ENCODE results near the gene FOSL2.

The FOSL2 gene

DNA sequence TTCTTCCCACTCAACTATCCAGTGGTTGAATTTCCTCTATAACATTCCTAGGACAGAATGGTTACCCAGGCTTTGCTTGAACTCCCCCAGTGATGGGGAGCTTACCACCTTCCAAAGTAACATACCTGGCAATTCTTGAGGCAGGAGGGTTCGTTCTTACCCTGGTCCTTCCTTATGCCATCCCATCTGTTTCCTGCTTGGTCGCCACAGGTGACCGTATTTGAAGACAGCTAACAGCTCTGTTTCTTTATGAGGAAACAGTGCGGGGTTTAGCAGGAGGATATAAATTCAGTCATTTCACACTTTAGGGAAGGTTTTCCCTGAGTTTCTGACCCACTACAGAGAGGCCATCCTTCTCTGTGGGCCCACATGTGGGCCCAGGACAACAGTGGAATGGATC lies 42.6 kb downstream of the FOSL2 start:
- DNase-seq, result no peak

DNA sequence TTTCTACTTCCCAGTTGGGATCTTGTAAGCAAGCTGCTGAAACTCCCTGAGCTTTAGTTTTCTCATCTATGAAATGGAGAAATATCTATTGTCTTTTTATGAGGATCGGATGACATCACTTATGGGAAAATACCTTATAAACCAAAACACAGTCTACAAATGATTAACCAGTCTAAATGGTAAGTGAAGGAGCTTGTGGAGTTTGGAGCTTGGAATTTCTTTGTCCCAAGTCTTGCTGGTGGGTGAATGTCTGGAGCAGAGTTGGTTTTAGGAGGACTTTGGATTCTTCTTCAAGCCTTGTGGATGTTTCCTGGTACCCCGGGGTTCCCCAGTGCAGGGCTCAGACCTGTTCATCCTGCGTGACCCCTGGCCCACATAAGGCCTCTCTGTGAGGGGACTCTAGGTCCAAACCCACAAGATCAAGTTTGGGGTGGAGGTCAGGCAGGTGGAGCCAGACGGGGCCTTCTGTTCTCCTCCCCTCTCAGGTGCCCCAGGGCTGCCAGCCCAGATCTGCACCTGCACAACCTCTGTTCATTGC lies 43.2 kb downstream of the FOSL2 start:
- DNase-seq, result peak; percentile 71

DNA sequence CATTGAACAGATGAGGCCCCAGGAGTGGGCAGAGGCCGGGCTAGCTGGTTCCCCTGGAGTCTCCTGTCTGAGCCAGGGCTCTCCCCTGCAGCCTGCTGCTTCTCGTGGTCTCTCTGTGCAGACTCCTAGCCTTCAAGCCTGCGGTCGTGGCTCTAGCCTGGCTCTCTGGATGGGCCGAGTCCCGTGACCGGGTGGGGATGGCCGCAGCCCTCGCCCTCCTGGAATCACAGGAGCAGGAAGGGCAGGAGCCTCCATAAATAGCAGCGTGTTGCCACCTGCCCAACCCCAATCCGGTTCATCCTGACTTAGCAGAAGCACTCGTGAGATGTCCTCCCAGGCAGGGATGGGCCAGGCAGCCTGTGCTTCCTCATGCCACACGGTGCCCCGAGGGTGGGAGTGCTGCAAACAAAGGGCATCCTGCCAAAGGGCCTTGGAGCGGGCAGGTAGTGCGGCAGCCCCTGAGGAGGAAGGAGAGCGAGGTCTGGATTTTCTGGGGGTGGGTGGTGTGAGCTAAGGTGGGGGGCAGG lies 43.9 kb downstream of the FOSL2 start:
- DNase-seq, result no peak

DNA sequence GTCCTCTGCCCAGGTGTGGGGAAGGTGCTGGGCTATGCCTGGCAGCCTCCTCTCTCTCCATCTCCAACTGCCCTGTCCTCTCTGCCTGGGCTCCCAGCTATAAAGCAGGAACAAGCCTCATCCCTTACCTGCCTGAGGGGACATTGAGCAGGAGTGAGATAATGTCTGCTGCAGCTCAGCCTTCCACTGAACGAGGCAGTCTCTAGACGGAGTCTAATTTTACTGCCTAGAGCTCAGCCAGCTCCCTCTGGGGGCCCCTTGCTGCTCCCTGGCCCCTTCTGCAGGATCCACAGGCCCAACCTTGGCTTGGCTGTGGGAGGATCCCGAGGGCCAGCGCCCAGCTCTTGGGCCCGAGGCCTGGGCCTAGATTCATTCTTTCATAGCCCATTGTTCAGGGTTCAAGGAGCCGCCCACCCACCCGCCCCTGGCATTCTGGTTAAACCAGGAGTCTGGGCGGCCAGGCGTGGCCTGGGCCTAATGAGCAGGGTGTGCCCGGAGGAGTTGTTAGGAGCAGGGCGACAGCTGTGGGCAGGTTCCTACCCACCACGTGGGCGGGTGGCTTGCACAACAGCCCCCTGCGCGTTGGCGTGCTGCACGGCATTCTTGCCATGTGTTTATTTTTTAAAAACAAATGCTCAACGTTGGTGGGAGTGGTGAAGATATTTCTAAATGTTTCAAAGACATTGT lies 44.6 kb downstream of the FOSL2 start:
- peak; percentile 65 for DNase-seq

DNA sequence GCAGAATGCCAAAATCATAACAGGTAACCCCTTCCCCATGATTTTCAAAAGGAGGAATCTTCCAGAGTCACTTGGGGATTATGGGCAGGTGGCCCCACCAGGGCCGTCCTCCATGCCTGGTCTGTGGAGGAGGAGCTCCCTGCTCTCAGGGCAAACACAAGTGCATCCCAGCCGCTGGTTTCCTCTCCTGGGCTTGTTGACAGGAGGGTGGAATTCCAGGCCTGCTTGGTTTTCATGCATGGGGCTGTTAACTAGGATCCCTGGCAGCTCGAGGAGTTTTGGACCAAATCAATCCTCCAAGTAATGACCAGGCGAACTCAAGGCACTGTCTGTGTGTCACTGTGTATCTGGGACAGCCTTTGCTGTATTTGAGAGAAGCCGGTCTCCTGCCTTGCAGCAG lies 45.3 kb downstream of the FOSL2 start:
- DNase-seq, result no peak

DNA sequence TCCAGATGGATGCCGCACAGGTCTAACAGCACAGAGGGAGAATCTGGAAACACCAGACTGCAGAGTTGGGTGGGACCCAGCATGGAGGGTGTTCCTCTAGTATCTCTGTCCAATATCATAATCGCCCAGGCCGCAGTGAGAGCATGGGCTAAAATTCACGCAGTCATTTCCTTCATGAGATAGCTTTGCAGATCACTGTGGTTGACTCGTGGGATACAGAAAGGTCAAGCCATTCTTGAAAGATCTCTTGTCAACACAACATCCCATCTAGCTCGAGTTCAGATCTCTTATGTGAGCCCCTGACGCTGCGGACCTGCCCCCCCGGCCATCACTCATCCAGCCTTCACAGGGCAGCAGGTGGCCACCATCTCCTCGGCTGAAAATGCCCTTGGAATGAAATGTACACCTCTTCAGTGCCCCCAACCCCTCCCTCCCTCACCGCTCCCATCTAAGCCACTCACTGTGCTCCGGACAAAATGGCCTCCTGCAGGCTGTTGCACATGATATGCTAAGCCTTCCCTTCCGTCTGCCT lies 45.9 kb downstream of the FOSL2 start:
- no peak for DNase-seq

DNA sequence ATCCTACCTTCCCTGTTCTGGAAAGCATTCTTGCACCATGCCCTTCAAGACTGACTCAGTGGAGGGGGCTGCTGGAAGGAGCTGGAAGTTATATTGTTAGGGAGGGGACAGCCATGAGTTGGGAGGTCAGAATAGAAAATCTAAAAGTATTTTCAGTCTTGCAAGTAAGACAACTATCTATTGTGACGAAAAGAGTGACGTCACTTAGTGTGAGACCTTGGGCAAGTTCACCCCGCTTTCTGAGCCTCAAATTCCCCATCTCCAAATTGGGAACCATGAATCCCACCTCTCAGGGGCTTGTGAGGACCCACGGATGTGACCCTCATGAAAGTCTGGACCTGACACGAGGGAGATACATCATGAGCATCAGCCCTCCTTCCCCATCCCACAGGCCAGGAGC lies 46.5 kb downstream of the FOSL2 start:
- no peak for DNase-seq

DNA sequence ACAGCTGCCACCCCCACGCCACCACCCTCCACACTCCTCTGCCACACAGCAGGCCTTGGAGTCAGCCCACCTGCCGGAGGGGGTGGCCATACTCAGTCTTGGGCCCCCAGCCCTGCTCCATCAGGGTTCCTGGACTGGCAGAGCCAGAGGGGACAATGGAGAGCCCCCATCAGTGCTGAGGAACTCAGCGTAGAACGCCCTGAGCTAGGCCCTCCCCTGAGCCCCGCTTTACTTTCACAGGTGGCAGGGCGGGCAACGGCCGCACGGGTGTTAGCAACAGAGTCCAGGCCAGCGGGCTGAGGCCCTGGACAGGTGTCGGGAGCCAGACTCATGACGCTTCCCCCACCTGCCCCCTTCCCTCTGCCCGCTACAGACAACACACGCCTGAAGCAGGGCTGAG lies 47.1 kb downstream of the FOSL2 start:
- no peak for DNase-seq

DNA sequence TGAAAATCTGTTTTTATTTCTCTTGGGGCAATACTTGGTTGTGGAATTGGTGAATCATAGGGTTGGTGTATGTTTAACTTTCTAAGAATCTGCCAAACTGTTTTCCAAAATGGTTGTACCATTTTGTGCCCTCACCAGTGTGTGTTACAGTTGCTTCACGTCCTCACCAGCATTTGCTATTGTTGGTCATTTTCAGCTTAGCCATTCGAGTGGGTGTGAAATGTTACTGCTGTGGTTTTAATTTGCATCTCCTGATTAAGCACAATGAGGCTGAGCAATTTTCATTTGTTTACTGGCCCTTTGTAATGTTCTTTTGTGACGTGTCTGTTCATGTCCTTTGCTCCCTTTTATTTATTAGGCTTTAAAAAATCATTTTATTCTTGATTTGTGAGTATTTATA lies 49.7 kb downstream of the FOSL2 start:
- peak; percentile 74 for DNase-seq

DNA sequence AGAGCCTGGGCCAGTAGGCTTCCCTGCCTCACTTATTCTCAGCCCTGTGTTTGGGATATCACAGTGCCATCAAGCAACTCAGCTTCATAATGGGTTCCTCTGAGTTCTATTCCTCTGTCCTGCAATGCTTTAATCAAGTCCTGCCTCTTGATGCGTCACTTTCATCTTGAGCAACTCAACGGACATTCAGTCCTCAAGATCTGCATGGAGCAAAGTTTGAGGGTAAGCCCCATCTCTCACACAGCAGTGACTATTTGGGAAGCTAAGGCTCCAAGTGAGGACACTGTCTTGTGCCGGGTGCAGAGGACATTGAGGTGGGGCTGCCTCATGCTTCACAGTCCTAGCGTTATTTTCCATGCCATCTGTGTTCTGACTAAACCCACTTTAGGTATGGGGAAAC lies 52.3 kb downstream of the FOSL2 start:
- DNase-seq, result peak; percentile 86

DNA sequence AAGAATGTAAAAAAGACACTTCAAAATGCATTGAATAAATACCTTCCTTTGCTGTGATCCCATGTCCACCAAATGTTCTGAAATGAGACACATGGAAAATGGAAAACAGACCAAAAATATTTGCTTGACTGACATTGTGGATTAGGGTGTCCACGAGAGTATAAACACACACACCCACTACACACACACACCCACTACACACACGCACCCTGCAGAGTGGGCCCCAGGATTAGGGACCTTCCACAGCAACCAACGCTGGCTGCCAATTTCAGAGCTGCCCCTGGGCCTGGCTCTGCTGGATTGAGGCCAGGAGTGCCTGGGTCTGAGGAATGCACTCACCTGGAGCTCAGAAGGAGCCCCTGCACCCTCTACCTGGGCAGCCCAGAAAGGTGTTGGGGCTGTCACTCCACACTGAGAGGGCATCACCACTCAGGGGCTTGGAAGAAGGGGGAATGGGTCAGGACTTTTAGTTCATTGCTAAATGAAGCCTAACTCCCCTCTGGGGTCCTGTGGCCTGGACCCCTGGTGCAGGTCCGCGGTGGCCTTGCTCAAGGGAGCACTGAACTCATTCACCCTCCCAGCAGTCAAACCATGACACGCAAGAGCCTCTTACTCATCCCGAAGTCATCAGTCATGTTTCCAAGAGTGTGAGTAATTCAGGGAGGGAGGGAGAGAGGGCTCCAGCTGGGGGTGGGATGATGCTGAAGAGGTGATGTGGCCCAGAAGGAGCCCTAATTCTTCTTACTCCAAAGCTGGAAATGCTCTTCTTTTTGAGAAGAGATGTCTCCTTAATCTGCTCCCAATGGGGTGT lies 53.0 kb downstream of the FOSL2 start:
- peak; percentile 97 for DNase-seq

DNA sequence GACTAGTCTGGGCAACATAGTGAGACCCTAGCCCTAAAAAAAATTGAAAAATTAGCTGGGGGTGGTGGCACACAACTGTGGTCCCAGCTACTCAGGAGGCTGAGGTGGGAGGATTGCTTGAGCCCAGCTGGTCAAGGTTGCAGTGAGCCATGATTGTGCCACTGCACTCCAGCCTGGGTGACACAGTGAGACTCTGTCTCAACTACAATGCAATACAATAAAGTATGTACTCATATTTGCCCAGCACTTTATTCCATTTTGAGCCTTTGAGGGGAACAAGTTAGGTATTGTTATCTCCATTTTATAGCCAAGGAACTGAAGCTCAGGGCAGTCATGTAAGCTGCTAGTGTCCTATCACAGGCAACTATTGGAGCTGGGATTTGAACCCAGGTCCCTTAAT lies 53.9 kb downstream of the FOSL2 start:
- peak; percentile 72 for DNase-seq

DNA sequence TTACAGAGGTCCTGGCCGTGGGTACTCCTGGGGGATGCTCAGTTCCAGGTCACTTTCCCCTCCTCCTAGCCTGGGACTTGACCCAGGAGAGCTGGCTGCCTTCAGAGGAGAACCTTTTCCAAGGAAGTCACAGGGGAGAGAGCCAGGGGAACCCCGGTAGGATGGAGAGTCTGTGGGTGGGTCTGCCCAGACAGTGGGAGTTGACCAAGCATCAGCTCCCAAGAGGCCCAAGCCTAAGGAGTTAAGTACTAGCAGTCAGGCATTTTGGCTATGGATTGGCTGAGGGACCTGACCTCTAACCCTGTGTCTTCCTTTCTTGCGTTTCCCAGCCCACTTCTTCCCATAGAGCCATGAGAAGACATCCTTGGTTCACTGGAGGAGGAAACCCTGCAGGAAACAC lies 54.4 kb downstream of the FOSL2 start:
- DNase-seq, result no peak

DNA sequence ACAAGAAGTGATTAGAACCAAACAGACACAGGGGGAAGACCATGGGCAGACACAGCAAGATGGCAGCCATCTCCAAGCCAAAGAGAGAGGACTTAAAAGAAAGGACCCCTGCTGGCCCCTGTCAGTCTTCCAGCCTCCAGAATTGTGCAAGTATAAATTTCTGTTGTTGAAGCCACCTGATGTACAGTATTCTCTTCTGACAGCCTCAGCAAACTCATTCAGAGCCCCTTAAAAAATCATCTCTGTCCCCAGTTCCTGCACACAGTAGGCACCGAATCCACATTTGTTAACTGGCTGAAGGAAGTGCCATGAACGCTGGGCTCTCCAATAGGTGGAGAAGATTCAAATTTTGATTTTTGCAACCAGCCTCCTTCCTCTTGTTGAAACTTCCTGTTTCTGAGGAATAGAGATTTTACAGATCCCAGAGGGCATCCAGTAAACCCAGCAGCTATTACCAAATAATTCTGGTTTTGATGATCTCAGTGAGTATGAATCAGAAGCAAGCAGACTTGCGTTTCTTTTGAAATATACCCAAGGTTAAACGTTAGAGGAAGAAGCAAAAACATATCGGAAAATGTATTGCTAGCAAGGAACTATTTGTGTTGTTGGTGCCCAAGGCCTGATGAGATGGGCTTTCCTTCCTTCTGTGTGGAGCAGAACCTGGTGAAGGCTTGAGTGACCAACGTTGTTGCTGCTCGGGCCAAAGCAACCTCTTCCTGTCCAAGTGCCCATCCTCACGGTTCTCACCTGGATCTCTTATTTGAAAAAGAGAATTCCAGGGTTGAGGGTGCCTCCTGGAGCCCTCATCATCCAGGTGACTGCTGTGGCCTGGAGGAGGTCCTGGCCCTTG lies 55.5 kb downstream of the FOSL2 start:
- DNase-seq, result peak; percentile 99

DNA sequence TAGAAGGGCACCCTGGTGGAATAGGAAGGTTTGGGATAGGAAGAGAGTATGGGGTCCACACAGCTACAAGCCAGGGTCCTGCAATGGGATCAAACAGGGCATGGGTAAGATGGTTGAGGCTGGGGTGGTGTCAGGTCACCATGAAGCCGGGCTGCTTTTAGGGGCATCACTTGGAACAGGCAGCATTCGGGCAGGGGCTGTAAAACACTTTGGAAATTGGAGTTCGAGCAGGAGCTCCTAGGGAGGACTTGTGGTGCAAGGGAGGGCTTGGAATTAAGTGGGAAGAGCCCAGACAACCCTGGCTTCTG lies 56.1 kb downstream of the FOSL2 start:
- DNase-seq, result no peak

DNA sequence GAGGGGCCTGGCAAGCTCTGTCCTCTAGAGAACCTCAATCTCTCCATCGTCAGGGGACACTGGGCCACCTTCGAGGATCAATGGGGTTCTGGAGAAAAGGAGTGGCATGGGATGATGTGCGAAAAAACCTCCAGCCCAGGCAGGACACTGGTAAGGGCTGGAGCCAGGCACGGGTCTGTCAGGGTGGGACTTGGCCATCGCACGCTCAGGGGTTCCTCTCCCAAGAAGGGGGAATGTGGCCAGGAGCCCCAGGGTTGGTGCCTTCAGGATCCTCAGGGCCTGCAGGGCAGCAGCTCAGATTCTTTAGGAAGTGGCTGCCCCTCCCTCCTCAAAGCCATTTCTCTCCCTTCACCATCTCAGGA lies 56.4 kb downstream of the FOSL2 start:
- no peak for DNase-seq

DNA sequence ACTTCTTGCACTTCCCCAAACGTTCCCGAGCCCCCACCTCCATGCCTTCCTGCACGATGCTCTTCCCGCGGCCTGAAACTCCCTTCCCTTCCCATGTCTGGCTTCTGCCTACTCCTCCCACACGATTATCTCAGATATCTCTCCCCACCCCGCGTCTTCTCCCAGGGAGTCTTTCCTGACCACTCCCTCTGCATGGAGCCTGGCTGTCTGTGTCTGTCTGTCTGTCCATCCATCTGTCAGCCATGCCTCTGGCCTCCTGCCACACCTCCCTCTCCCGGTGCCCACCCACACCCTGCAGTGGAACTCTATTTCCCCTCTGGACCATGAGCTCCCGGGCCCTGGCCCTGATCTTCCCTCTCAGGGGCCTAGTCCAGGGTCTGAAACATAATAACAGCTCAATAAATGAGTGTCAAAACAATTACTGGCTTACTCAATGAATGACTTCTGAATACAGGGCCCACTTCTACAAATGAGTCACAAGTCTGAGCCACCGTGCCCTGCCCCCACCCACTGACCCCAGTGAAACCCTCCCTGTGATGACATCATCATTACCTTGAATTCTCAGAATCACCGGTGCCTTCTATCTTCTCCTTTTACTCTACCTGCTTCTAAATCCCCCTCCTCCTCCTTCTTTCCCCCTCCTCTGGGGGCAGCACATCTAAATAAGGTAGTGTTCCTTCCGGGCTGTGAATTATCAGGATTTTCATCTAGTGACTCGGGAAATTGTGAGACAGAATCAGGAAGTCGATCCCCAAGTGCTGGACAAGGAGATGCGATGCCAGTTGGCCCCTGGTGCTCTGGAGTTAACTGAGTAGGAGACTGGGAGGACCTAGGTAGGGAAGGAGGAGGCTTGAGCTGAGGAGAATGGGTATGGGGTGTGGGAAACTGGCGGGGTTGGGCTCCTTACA lies 57.1 kb downstream of the FOSL2 start:
- DNase-seq, result peak; percentile 81

DNA sequence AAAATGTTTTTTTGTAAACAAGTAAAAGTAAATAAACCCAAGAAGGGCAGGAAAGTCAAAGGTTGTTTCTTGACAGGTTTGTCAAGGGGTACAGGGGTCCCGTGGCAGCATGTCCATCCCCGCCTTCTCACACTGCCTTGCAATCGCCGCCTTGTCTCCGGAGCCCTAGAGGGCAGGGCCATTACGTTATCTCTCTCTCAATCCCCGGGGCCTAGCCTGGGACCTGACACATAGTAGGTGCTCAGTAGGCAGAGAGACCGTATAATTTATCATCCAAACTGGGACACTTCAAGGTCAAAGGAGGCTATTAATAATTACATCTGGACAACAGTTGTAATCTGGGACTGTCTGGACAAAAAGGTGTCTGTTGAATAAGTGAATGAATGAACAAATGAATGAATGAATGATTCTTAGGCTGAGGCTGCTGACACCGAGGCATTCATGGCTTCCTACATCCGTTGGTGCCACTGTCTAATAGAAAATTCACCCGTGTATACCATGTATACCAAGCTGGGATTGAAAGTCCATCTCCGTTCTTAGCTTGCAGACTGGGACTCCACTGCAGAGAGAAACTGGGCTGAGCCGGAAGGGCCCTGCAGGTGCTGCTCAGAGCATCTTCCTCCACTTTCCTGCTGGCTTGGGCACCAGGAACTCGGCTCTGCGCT lies 58.4 kb downstream of the FOSL2 start:
- DNase-seq, result no peak

DNA sequence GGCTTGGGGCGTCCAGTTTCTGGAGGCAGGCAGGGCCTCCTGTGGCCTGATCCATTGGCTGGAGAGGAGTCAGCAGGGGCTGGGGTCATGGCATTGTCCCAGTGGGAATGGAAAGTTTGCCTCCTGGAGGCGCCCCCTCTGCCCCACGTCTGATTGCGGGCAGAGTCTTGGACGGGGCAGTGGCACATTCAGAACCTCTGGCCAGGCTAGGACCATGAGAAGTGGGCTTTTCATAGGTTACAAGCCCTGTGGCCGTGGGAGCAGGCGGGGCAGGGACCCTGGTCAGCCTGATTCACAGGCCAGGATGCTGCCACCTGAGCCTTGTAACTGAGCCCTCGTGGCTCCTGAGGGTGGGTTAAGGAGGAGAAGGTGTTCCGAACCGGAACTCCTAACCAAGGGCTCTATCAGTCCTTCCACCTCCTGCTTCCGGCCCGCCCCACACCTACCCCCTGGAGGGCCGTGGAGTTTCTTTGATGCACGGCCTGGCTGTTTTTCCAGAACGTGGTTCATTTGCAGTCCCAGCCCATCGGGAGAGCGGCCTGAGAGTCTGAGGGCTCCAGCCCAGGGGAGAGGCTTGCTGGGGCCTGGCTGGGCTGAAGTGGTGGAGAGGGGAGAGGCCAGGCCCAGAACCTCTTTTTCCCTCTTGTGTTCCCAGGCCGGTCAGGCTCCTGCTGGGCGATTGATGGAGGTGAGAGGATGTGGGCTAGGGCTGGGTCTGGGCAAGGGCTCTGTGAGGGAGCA lies 59.3 kb downstream of the FOSL2 start:
- no peak for DNase-seq

DNA sequence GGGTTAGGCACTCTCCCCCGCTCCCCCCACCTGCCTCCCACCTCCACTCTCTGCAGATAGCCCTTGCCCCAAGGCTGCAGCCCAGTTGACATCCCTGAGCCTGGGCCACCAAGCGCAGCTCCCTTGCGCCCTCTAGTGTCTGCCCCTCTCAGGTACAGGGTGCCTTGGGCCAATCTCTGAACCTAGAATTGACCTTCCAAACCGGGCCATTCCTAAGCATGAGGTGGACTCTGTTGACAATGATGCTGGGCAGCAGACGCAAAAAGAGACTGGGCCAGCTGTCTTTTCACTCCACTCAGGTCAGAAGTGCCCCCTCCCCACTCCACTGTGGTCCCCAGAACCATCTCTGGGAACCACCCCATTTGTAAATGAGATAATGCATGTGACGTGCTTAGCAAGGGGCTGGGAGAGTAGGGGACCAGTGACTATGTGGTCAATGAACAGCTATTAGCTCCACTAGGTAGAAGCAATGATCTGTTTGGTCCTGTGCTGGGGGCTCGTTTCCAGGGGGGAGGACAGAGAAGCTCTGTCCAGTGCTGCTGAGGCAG lies 60.0 kb downstream of the FOSL2 start:
- peak; percentile 73 for DNase-seq

Measured in inflammatory macrophage treated with lipopolysaccharide for 4 hours (primary cell).